Activated naive CD4-positive, alpha-beta T cell treated with anti-CD3 and anti-CD28 coated beads, Interleukin-2, amount 50 U/mL, for 16 hours (primary cell): ENCODE data around the gene KCNMA1.

Experiments
- DNase-seq: peaks from one replicate; pipeline ENCODE4 v3.0.0-alpha.2; 2020

The KCNMA1 gene

DNA sequence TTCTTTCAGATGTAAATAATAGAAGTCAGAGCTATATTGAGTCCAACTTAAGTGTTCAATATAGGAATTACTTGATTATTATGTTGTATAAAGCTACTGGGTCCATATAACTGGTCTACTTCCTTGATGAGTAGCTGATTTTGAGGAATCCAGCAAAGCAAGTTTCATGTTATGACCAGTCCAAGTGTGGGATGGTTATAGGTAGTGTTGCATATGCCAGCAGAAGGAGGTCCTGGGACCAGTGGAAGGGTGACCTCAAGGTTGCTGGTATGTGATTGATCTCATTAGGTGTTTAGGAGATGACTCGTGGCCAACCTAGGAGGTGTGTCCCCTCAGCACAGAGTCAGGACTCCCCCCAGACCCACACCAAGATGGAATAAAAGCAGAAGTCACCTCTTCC, 551.5 kb downstream of the KCNMA1 start:
- DNase-seq, result no peak

DNA sequence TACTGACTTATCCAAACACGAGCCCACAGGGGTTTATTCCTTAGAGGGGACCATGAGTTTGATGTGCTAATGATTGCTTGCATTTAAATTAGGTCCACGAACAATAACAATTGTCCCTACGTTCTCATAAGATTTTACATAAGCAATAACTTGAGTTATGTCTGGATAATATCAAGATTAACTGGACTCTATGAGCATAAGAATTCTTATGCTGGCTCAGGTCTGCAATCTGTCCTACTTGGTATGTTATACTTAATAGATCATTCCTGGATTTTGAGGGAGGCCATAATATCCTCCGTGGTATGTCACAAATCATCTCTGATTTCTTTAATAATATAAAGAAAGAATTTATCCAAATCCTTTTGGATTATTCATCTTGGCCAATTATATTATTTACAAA, 552.3 kb downstream of the KCNMA1 start:
- DNase-seq, result no peak

DNA sequence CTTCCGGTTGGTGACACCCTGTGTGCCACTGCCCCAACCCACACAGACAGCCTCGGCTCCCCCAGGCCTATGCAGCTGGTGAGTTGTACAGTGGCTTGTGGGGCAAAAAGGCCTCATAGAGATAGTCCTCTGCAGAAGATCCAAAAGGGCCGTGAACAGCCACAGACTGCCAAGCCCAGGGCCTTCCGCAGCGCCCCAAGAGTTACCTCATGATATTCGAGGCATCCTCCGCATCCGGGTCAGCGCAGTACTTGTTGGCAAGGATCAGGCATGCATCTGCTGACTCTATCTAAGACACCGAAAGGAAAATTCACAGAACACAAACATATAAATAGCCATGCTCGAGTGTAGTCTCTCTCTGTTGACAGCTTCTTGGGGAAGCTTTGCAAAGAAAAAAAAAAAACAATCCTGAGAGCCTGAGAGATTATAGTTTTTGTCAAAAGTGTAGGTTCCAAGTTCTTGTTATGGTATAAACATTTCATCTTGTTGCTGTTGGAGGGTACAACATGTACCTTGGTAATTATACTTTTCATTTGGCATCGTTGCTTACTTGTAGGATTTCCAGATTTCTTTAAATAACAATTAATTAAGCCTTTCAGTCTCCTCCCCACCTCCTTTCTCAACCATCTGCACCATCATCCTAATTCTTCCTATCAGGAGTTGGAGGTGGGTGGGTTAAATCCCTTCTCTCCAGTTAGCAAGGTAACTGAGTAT, 553.0 kb downstream of the KCNMA1 start:
- DNase-seq, result no peak

DNA sequence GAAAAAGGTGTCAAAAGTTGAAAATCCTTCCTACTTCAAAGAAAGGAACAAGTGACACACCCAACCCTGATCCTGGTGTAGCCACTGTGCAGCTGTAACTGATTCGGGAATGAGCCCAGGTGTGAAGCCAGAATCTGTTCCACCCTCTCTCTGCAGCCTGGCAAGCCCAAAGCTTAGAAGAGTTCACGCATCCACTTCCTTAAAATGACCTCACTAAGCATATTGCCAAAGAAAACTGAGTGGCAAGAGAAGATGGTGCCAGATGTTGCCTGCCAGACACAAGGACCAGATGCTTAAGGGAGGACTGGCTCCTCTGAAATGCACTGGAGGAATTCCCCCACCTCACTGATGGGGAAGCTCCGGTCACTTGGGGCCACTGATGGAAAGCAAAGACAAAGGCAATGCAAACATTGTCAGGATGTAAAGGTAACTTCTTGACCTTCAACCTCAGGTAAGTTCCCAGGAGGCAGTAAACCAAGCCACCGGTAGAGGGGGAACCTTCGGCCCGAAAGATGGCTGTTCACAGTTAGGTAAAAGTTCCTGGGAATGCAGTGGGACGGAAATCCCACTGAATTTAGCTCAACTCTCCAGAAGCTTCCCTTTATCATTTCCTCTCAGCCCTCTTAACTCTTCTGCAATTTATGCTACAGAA, 554.9 kb downstream of the KCNMA1 start:
- no peak for DNase-seq

DNA sequence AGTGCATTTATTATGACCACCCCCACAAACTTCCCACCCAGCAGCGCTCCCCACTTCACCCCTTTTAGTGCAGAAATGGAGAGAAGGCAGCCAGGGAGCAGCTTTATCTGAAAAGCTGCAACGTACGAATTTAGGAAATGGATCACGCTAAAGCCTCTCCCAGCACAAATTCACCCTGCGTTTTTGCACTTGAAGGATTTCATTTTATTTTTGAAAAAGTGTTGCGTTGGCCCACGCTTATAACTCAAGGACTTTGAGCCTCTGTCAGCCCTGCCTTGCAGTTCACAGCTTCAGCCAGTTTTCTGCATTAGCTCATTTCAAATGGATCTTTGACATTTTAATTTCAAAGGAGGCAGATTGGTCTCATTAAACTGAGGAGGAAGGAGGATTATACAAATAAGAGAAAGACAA, 556.1 kb downstream of the KCNMA1 start:
- DNase-seq, result no peak

DNA sequence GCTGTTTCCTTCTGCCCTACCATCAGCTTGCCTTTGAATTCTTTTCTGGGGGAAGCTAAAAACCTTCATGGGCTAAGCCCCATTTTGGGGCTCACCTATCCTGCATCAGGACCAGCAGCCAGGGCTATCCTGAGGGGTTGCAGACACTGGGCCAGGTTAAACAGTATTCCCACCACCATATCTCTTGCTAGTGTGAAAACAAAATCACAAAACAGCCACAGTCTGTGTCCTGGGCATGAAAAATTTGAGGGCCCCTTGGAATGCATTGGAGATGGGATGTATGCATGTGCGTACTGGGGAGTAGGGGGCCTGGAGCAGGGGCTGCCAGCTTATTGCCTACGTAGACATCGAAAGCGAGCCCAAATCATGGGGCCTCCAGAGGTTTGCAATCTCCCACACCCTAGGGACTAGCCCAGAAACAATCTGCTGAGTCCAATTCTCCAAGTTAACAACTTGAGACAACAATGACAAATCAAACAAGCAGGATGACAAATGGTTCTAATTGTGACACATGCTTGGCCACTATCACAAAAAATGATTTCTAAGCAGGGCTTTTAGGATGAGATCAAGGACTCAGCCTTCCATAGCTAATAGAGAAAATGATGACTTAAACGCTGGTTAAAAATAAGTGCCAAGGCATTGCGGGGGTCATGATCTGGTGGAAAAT, 557.1 kb downstream of the KCNMA1 start:
- DNase-seq, result no peak

DNA sequence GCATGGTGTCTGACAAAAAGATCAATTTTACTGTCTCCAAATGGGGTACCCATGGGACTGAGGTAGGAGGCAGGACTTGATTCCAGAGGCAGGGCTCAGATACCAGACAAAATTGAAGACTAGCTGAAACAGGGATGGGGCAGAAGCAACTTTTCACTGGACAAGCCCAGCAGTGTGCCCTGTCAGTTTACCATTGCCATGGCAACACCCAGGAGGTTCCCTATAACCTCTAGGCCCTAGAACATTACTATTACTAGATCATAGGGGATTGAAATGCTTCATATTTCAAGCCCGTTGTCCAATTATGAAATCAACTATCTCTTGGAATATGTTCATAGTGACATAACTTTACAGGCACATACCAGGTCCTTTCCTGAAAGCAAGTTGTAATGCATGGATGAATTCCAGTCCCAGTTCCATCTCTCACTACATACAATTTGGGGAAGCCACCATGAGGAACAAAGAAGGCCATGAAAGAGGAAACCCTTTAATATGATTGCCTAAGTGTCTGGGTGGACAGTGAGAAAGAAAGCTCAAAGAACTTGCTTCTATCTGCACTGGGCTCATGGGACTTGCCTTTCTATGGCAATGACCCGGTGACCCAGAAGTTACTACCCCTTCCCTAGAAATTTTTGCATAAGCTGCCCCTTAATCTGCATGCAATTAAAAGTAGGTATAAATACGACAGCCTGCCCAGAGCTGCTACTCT, 557.9 kb downstream of the KCNMA1 start:
- no peak for DNase-seq

DNA sequence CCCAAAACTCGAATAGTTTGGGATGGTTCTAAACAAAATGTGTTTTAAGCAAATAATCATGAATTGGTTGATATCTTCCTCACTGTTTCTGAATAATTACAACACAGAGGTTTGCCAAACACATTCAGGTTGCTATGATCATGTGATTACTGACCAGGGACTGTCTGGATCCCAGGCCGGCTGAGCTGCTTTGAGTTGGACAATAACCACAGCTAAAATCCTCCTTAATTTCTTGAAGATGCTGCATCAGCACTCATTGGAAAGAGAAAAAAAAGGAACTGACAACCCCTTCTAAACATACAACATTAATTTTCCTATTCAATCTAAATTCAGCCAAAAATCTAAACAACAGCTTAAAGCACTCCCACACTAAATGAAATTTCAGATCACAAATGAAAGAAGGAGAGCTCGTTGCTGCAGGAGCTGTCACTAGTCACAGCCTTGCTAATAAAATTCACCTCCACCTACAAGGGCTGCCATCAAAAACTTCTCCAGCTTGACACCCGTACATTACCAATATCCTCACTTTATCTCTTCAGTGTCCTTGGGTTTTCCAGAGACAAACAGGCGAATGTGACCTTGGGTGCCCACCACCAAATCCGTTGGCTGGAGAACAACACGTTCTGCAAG, 560.2 kb downstream of the KCNMA1 start:
- no peak for DNase-seq

DNA sequence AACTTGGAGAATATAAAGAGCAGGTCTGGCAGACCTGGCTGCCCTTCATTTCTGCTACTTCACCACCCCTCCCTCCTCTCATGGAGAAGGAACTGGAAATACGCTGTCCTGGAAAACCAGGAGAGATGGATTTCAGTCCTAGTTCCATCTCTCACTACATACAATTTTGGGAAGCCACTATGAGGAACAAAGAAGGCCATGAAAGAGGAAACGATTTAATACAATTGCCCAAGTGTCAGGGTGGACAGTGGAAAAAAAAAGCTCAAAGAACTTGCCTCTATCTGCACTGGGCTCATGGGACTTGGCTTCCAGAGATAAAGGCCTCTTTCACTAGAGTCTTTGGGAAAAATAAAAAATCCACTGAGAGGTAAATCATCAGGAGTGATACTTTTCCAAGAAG, 561.7 kb downstream of the KCNMA1 start:
- DNase-seq, result no peak

DNA sequence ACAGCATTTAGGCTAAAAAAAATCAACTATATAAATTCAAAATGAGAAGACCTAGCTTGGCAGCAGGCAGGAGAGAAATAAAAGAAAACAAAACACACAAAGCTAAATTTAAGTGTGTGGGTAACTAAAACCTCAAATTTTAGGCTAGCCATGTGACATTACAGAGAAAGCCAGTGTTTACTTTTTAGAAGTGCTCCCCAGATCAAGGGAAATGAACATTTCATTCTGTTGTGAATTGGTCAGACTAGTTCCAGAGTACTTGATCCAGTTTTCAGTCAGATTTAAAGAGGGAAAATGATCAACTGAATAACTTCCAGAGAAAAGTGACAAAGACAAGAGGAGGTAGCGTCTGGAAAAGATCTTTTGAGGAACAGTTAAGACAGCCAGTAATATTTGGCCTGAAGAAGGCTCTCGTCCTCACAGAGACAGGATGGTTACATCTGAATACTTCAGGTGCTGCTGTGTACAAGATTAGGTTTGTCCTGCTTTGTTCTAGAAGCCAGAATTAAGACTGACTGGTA, 563.4 kb downstream of the KCNMA1 start:
- no peak for DNase-seq

DNA sequence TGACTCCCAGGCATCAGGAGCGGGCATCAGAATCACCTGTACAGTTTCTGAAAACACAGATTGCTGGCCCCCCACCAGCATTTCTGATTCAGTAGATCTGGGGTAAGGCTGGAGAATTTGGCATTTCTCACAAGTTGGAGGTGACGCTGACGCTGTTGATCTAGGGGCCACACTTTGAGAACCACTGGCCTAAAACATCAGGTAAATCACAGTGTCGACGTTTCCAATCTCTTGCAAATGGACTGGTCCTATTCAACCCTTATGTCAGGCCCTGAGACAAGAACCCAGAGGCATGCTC, 564.0 kb downstream of the KCNMA1 start:
- no peak for DNase-seq

DNA sequence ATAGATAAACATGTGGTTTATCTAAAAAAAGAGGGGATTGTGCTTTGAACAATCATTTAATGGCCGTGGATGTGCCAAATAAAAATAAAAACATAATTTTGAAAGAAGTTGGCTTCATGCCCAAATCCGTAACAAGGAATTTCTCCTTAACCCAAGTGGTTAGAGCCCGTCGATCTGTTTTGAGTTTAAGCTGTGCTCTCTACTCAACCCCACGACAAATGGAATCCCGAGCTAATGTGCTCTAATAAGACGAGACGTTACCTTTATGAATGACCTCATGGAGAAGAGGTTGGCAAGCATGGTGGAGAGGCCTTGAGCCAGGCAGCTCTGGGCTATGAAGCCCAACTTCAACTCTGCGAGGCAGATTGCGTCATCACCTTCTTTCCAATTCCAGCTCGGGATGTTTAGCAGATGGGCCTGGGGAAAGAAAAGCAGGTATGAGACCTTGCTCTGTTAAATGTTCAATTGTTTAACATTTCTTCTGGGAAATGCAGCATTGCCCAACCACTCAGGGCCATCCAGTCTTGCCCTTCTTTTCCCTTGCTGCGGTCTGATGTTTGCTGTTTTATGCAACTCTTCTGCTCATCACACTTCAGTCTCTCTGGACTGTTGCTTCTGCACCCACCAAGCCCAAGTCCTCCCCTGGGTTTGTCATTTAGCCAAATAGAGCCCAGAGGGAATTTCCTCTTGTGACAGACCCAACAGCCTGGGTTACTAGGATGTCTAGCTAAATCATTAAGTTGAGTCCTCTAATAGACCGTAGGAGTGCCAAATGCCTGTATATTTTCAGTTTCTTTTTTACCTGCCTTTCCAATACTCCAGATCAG, 564.6 kb downstream of the KCNMA1 start:
- no peak for DNase-seq

DNA sequence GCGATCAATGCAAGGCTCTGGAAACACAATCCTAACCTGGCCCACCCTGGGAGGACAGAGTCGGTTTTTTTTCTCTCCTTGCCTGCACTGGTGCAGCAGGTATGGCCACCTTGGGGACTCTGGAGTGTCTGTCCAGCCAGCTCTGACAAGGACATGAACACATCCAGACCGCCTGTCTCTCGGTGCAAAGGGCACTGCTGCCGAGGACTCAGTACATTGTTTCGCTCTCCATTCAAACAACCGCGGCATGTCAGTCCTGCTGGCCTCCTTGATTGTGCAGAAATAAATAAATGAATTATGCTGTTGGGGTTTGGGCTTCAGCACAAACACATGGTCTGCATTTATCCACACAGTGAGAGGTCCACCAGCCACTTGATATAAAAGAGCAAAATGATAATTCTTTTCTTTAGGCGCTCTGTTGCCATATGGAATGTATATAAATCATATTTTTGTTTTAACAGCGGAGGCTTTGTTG, 565.2 kb downstream of the KCNMA1 start:
- DNase-seq, result no peak

DNA sequence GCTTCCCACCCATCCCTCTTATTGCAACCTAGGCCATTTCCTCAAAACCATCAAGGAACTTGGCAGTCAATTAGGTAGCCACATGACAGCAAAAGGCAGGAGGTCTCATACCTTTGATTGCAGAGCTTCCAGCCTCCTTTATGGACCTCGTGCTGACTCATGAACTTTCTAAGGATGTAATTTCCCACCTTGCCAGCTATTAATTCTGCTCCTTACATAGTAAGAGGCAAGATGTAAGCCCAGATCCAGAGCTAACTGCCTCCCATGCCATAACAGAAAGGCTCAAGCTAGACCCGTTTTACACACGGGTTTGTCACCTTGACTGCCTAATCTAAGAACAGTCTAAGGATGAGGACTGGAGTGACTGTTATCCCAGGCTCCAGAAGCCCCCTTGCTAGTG, 565.7 kb downstream of the KCNMA1 start:
- no peak for DNase-seq

DNA sequence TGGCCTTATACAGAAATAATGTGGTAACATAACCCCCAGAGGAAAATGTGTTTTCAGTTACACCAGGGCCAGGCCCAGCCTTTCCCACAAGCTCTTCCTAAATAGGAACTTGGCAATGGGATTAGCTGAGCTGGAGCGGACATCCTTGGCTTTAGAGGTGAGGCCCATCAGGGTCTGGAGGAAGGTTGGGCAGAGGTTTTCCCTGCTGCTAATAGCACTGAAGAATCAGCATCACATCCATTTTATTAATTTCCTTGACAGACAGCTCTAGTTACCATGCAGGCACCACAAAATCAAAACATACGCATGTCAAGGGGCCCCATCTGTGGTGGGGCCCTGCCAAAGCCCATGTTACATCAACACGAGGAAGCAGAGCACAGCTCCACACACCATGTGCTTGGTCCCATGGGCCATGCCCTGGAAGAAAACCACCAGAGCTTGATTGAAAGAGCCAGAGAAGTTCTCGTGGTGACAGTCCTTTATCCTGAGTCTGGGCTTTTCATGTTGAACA, 566.6 kb downstream of the KCNMA1 start:
- no peak for DNase-seq

DNA sequence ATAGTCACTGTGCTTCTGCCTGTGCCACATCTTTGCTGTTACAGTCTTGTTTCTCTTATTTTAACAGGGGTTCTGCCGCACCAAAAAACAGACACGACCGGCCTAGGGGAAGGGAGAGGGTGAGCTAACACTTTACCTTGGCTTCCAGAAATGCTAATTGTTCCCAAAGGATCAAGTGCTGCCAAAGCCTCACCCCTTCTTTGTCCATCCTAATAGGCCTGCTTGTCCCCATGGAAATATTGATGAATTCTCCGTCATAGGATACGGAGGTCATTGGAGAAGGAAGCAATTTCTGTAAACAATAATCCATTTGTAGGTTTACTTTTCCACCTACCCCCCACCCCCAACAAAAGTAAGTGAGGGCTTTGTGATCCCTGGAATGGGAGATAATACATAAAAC, 567.3 kb downstream of the KCNMA1 start:
- DNase-seq, result no peak

DNA sequence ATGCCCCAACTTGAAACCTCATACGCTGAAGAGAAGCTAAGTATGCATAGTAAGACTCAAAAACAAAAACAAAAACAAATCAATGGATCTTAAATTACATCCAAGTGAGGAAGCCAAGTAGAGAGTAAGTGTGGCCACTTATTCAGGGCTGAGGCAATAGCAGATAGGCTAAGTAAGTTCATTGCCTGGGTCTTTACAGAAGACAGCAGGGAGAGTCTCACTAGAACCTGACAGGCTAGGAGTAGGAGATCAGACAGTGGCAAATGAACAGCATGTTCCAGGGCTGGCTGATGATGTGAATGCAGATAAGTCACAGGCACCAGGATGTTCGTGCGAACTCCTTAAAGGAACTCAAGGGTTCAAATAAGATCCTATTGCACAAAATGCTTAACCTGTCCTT, 568.6 kb downstream of the KCNMA1 start:
- DNase-seq, result no peak

DNA sequence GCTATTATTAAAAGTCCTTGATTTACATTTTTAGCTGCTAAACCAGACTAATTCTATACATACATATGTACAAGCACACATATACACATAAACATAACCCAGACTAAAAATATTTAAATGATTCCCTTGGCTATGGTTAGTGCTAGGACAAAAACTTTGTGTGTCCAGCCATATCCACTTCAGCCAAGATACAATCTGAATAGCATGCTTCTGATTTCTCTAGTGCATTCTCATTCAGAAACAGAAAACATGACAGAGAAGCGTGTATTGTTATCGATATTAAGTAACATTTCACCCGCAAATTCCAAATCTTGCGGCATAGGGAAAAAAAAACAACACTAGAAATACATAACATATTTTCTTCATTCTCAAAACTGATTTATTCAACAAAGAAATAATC, 569.3 kb downstream of the KCNMA1 start:
- no peak for DNase-seq

DNA sequence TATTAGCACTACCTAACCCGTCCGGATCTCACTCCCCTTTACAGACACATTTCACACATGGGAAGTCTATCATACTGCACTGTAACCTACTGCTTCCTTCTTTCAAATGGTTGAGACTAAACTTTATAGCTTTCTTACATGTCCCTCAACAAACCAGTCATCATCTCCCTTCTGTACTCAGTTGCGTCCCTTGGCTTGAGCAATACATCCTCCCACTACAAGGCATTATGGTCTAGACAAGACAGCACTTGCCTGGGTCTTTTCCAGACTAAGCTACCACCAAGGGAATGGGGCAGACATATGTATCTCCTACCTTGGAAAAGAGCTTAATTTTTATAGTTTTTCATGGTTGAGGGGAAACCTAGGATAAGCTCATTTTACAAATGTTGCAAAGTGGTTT, 575.2 kb downstream of the KCNMA1 start:
- DNase-seq, result no peak

DNA sequence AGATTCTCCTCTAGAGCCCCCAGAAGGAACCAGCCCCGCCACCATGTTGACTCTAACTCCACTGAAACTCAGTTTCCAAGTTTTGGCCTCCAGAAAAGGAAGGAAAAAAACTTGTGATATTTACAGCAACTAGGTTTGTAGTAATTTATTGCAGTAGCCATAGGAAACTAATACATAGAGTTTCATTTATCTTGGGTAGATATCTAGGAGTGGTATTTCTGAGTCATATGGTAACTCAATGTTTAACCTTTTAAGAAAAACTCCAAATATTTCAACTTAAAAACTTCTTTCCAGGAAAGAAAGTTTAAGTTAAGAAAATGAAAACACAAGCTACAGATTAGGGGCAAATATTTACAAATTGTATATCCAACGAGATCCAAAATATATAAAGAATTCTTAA, 576.7 kb downstream of the KCNMA1 start:
- no peak for DNase-seq

DNA sequence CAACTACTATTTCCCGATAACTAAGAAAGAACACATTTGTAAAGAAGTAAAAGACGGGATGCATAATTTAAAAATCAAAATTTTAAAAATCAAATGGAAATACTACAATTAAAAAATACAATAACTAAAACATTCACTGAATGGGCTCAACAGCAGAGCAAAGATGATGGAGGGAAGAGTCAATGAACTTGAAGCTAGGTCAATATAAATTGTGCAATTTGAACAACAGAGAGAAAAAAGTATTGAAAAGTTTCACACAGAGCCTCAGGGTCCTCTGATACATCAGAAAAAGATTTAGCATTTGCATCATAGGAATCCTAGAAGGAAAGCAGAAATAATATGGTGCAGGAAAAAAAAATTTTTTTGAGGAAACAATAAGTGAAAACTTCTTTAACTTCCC, 581.0 kb downstream of the KCNMA1 start:
- DNase-seq, result no peak

DNA sequence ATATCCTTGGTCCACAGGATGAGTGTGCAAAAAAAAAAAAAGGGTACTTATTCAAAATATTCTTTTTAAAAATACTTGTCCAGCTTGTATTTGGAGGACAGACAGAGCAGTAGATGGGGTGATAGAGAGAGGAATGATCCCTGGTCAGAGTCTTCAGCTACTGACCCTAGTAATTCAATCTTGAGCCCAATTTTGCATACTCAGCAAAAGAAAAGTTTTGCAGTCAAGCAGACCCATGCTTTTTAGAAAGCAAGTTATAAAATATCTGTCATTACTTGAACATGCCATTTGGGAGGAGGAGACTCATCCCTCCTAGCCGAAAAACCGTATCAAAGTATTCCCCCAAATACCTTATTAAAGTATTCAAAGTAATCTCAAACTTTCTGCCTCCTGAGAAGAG, 585.0 kb downstream of the KCNMA1 start:
- DNase-seq, result no peak
